IPS-11a (cell line): ENCODE measurements around the gene TEX53.

ENCODE experiments used
- H3K4me3 ChIP-seq: one replicate; pipeline ENCODE4 v1.5.1; 2013; ENCODE audit warnings: low read depth, low read length, control low read depth

Gene TEX53

DNA sequence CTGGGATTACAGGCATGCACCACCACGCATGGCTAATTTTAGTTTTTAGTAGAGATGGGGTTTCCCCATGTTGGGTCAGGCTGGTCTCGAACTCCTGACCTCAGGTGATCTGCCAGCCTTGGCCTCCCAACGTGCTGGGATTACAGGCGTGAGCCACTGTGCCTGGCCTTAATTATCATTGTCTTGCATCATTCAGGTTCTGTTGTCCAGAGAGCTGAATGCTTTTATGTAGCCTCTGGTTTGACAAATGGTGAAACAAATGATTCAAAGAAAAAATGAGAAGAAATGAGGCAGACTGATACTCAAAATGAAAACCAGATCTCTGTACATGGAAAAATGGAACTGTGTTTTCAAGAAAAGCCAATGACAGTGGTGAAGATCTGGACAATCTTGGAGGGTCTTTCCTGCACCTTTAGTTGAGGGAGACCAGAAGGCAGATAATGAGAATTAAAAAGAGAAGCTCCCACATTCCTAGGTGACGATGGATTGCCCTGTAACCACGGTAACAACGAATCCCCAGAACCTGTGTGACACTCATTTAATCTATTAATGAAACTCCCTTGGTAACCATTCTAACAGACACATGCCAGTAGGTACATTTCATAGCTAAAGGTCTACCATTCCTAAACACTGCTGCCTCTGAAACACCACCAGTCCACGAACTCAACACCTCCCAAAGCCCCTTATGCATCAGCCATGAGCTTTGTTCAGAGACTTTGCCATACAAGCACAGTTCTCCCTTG is 22.8 kb upstream of the TEX53 start:
- no peak overlapping the region for H3K4me3 ChIP-seq

DNA sequence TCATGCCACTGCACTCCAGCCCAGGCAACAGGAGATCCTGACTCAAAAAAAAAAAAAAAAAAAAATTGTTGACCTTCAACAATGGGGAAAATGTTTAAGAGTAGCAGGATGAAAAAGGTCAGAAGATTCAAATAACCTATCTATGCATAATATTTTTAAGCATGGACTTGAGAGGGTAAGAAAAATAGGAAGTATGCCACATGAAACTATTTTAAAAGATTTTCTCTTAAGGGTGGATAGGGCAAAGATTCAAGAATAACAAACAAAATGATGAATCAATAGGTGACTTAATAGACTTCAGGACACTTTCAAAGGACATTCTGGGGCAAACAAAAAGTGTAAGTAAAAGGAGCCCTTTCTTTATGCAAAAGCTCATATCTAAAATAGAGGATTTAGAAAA is 21.2 kb upstream of the TEX53 start:
- no peak overlapping the region for H3K4me3 ChIP-seq

DNA sequence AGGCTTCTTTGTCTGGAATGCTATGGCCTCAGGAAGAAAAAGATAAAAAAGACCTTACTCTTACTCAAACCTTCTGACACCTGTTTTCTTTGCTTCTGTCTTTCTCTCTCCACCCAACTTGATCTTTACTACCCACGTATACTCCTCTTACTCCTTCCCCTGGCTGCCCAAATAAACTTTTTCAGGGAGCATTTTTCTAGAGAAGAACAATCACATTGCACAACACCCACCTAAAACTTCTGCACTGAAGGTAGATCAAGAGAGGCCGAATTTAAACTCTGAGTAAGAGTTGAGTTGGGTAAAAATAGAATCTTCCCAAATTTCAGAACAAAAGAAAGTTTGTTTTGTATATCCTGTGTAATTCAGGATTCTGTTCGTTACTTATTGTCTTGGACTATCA is 20.5 kb upstream of the TEX53 start:
- no peak overlapping the region for H3K4me3 ChIP-seq

GRCh38 chr9:114677418-114677817 is 19.8 kb upstream of the TEX53 start:
- H3K4me3 ChIP-seq, result no peak overlapping the region

DNA sequence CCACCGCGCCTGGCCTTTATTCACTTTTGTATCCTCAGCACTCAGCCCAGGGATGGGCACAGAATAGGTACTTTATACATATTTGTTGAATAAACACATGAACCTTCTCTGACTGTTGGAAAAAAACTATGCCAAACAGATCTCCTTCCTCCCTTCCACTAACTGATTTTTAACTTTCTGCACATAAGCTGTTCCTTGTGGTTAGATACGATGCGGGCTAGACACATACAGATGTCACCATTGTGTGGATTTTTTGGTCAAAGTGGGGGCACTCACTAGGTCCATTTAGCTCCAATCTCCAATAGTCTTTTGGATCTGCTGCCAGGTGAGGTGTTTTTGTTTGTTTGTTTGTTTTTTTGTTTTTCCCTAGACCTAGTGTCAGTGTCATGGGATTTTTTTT is 19.3 kb upstream of the TEX53 start:
- no peak overlapping the region for H3K4me3 ChIP-seq

- no peak overlapping the region for H3K4me3 ChIP-seq
These were observed 17.4 kb upstream of the TEX53 start for GRCh38 chr9:114674798-114675540.

DNA sequence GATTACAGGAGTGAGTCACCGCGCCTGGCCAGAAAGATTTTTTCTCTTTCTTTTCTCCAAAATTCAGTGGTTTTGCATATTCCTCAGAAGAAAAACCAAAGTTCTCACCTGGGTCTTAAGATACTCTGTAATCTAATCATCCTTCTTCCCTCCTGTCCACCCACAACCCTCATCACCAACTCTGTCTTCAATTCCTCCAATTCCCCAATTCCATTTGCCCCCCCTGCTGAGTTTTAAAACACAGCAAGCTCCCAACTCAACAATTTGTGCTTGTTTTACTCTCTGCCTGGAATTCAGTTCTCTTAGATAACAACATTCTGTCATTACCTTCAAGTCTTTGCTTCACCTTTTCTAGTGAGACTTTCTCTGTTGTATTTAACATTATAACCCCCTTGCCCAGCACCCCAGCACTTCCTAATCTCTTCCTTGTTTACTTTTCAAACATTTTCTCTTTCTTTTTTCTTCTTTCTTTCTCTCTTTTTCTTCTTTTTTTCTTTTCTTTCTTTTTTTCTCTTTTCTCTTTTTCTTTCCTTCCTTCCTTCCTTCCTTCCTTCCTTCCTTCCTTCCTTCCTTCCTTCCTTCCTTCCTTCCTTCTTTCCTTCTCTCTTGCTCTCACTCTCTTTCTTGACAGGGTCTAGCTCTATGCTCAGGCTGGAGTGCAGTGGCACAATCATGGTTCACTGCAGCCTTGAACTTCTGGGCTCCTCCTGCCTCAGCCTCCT is 16.6 kb upstream of the TEX53 start:
- no peak overlapping the region for H3K4me3 ChIP-seq

GRCh38 chr9:114671605-114672004 is 14.0 kb upstream of the TEX53 start:
- no peak overlapping the region for H3K4me3 ChIP-seq

DNA sequence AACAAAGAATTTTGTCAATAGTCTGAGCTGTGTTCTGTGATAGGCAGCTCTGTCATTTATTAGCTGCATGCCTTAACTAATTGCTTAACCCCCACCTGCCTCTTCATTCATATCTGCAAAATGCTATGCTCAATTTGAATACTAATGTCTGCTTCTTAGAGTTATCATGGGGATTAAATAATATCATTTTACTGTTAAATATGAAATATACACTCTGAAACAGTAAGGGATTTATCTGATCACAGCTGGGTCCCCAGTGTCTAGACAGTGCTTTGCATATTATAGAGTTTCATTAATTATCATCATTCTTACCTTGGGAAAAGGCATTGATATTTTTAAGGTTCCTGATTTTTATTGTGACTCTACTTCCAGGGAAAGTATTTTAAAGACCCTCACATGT is 12.4 kb upstream of the TEX53 start:
- no peak overlapping the region for H3K4me3 ChIP-seq

DNA sequence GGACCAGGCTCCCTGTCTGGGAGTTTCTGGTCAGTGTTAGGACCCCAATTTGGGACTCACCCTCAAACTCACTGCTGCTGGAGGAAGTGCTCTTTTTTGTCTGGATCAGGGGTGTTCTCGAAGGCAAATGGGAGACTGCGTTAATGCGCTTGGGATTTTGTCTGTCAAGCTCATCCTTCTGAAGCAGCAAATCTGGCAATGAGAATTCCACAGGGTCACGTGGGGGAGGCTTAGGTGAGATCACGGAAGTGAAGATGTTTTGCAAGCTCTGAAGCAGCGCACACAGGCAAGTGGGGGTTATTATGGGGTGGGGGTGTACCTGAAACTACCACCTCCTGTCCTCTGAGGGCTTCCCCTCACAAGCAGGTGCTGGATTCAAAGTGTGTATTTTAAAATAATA is 10.5 kb upstream of the TEX53 start:
- H3K4me3 ChIP-seq, result no peak overlapping the region

GRCh38 chr9:114666851-114667250 is 9.2 kb upstream of the TEX53 start:
- H3K4me3 ChIP-seq, result no peak overlapping the region

- H3K4me3 ChIP-seq, result no peak overlapping the region
These were observed 8.8 kb upstream of the TEX53 start for GRCh38 chr9:114666401-114666800.

- H3K4me3 ChIP-seq, result no peak overlapping the region
These were observed 6.6 kb upstream of the TEX53 start for GRCh38 chr9:114664181-114664580.

DNA sequence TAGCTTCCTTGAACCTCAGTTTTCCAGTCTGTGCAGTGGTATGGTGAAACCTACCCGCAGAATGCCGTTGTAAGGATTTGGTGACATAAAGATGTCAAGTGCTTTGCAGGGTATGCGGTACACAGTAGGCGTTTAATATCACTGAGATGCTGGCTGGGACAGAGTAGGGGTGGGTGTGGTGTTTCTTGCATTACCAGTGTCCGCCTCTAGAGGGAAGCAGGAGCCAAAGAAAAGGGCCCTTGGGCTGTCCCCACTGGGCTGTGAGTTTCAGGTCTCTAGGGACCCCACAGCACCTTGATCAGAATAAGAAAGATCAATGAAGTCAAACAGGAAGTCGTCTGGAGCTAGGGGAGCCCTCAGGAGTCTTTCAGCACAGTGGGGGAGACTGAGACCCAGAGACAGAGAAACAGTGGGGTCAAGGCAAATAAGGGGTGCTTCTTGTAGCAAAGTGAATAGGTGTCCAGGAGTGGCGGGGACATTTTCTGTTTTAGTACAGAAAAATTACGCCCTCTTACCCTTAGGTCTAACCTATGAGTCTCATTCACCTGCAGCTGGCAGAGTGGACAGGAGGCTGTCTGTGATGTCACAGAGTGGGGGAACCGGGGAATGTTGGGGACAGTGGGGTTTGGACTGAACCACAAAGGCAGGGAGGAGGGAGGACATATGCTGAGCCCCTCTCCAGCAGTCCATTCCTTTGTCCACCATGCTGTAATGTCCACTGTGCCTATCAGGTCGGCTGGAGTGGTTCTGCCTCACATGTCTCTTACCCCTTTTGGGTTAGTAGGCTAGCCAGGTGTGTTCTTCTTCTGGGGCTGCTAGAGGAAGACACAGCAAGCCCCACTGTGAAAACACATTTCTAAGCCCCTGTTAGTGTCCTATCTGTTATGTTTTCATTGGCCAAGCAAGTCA is 4.7 kb upstream of the TEX53 start:
- no peak overlapping the region for H3K4me3 ChIP-seq

GRCh38 chr9:114656301-114656700 is 1.3 kb downstream of the TEX53 start:
- H3K4me3 ChIP-seq, result no peak overlapping the region

- no peak overlapping the region for H3K4me3 ChIP-seq
These were observed 1.9 kb downstream of the TEX53 start for GRCh38 chr9:114655689-114656088.

DNA sequence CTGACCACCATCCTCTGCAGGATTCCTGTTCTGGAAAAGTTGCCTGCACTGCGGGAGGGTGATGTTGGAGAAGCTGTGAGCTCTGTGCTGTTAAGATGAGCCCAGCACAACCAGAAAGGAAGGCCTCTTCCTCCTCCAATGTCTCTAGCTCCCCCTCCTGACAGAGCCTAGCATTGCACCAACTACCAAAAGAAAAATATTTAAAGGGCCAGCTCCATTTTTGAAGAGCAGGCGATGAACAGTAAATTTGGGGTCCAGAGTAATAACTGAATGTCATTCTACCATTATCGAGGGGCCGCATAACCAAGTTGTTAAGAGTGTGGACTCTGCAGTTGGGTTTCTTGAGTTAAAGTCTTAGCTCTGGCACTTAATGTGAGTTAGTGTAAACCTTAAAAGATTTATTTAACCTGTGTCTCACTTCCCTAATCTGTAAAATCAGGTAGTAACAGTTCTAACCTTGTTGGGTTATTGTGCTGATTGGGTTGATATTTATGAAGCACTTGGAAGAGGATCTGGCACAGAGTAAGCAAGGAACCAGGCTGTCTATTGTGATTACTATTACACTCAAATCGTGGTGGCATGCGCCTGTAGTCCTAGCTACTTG is 3.9 kb downstream of the TEX53 start:
- H3K4me3 ChIP-seq, result no peak overlapping the region

- H3K4me3 ChIP-seq, result no peak overlapping the region
These were observed 4.6 kb downstream of the TEX53 start for GRCh38 chr9:114652776-114653555.

DNA sequence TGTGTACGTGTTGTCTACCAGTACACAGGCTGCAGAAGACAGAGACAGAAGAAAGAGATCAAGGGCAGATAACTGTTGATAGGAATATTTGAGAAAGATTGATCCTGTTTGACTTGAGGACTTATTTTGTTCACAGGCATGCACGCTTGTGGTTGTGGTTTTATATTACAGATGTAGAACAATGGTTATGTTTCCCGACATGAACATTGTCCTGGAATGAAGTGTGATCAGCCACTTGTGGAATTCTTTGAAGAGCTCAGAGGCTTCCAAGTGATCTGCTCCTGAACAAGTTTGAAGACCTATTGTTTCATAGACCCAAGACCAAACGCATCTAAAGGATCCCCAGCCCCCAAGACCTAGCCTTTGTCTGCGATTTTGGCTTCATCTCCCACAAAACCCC is 13.7 kb downstream of the TEX53 start:
- no peak overlapping the region for H3K4me3 ChIP-seq

DNA sequence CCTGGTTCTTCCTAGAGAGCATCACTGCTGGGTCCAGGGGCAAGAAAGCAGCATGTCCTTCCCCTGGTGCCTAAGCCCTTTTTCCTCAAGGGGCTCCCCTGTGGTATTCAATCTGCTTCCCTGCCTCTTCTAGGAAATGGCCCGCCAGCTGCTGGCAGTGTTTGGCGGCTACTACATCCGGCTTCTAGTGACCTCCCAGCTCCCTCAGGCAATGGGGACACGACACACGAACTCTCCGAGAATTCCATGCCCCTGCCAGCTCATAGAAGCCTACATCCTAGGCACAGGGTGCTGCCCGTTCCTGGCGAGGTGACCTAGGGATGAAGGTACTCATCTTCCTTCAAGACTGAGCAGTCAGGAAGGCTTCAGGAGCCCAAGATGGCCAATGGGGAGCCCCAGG is 14.6 kb downstream of the TEX53 start:
- H3K4me3 ChIP-seq, result no peak overlapping the region
